ENCODE data around the gene TBL1XR1.
A peak's percentile ranks its signal among the peaks of the same experiment; 100 is the strongest.

Gene TBL1XR1

GRCh38 chr3:177106594-177106993 is 90.7 kb downstream of the TBL1XR1 start:
- no peak for DNase-seq

DNA sequence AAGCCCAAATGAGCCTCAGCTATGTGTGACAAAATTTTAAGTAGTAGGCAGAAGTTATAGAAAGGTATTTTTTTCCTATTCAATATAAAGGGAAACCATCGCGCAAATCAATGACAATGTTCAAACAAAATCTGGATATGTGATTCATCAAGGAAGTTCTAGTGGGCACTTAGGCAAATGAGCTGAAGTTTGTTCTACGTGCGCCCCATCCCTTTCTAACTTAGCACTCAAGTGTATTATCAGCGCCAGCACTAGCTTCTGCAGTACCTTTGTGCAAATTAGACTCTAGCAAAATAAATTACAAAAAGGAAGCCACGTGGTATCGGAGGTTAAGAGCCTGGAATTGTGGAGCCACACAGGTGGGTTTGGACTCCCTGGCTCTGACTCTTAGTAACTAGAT is 91.1 kb downstream of the TBL1XR1 start:
- DNase-seq, result no peak

DNA sequence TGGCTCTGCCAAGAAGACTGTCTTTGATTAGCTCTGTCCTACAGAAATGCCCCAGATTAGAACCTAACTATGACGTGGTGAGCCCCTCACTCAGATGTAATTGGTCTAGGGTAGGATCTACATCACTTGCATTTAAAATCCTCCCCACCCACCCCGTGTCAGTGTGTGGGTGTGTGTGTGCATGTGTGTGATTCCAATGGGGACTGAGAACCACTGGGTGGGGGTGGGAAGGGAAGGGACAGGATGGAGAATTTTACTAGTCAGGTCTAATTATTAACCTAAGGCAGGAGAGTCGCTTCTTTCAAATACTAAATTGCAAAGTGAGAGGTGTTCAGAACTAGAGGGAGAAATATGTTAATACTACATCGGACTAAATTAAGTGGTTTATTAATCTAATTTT is 91.7 kb downstream of the TBL1XR1 start:
- DNase-seq, result no peak

- DNase-seq, result no peak
Observed at GRCh38 chr3:177104299-177104992, 92.8 kb downstream of the TBL1XR1 start.

- peak; percentile 47 for DNase-seq
Observed at GRCh38 chr3:177102553-177102952, 94.7 kb downstream of the TBL1XR1 start.

GRCh38 chr3:177098551-177098950 is 98.7 kb downstream of the TBL1XR1 start:
- no peak for DNase-seq

- DNase-seq, result no peak
Observed at GRCh38 chr3:177096615-177097014, 100.7 kb downstream of the TBL1XR1 start.

DNA sequence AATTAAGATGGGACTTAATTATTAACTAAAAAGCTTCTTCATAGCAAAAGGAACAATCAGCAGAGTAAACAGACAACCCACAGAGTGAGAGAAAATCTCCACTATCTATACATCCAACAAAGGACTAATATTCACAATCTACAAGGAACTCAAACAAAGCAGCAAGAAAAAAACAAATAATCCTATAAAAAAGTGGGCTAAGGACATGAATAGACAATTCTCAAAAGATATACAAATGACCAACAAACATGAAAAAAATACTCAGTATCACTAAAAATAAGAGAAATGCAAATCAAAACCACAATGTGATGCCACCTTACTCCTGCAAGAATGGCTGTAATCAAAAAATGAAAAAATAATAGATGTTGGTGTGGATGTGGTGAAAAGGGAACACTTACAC is 103.3 kb downstream of the TBL1XR1 start:
- DNase-seq, result no peak

DNA sequence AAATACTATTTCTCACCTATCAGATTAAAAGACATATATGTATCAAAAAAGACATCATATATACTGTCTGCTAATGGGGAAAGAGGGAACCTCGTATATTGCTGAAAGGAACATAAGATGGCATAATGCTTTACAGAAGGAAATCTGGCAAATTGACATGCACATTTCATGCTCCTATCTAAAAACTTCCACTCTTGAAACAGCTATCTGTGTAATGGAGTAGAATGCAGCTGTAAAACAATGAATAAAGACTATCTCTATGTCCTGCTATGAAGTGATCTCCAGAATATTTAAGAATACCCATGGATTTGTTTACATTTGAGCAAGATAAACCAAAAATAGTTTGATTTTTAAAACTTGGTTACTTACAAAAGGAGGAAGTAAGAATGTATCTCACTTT is 107.4 kb downstream of the TBL1XR1 start:
- DNase-seq, result no peak

- no peak for DNase-seq
Observed at GRCh38 chr3:177089110-177089509, 108.2 kb downstream of the TBL1XR1 start.

- DNase-seq, result no peak
Observed at GRCh38 chr3:177085794-177086193, 111.5 kb downstream of the TBL1XR1 start.

GRCh38 chr3:177084616-177085015 is 112.7 kb downstream of the TBL1XR1 start:
- DNase-seq, result no peak

GRCh38 chr3:177080122-177080521 is 117.2 kb downstream of the TBL1XR1 start:
- no peak for DNase-seq

DNA sequence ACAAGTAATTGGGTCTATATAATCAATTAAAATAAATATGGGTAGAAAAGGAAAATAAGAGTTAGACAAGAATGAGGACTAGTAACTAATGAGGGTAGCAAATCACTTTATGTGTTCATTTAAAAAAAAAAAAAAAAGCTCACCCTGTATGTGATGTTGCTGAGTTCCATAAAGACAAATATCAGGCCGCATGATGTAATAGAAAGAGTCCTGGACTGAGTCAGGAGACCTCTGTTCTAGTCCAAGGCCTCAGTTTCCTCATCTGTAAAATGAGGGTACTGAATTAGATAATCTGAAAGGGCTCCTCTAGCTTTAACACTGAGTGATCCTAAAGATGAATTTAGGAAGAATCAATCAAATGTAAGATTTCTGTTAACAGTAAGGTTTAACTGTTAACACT is 117.6 kb downstream of the TBL1XR1 start:
- DNase-seq, result no peak

DNA sequence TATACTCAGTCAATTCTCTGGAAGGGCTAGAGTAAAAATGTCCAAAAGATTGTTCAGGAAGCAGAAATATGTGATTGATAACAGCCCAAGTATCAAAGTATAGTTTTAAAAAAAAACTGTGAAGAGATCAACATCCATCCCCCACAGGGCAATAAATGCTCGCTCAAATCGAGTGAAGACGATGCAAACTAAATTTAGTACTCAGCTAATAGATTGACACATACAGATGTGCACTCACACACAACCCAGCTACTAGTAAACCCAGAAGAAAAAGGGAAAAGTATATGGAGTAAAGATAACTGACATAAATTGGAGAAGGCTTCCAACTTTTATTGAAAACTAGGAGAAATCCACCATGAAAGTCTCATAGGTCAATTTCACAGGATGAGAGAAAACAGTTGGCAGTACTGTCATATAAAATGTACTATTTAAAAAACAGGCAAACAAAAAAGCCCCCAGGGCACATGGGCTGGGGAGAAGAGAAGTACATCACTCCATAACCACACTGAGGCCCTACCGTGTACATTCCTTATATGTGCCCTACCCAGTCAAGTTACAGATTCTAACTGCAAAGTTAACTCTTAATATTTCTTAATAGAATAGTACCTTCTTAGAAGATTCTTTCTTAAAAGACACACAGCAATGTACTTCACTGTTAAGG is 125.7 kb downstream of the TBL1XR1 start:
- no peak for DNase-seq

GRCh38 chr3:177069514-177070329 is 127.6 kb downstream of the TBL1XR1 start:
- DNase-seq, result no peak

DNA sequence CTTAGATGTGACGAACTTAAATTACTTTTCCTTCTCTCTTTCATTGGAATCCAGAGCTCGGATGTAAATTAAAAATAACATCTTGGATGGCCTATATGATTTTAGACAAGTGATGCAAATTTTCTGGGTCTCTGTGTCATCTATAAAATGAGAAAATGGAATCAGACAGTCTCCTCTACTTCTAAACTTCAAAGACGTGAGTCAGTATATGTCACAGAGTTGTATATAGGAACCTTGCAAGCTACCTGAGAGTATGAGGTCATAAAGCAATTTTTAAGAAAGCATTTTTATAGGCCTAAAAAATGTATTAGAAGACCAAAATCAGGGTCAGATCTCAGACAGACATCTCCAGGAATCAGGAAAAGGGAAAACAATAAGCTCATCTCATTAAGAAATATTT is 128.3 kb downstream of the TBL1XR1 start:
- no peak for DNase-seq

DNA sequence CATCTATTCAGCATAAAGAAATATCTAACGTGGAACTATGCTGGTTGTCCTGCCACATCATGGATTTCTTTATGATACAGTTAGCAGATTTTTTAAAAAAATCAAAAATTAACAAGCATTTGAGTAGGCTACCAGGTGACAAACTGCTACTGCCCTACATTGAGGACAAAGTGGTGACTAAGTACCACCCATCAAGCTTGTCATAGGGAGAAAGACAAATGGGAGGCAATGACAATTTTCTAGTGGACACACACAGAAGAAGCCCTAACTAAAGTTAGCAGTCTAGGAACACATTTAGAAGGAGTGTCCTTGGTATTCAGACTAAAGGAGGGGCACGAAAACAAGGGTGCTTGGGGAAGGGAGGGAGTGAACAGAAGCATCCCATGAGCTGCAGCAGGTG is 131.2 kb downstream of the TBL1XR1 start:
- DNase-seq, result no peak

DNA sequence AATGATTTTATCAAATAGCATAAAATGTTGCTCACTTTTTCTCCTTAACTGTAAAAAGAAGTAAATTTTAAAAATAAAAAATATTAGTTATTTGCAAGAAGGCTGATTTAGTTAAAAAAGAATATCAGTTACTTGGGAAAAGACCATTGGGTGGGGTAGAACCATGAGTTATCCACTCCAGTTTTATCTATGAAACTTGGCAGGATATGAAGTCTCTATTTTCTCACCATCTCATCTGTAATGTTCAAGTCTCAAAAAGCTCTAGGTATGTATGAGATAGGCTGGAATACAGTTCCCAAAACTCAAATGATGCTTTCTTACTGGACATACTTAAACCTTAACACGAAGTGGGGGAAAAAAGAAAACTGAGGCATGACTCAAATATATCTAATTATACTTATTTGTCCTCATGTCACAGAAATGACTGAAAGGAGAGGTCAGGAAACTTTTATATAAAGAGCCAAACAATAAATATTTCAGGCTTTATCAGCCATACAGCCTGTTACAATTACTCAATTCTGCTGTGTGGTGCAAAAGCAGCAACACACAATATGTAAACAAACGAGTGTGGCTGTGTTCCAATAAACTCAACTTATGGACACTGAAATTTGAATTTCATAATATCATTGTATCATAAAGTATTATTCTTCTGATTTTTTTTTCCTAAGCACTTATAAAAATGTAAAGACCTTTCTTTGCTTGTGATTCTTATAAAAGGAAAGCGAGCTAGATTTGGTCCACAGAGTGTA is 131.8 kb downstream of the TBL1XR1 start:
- DNase-seq, result no peak

DNA sequence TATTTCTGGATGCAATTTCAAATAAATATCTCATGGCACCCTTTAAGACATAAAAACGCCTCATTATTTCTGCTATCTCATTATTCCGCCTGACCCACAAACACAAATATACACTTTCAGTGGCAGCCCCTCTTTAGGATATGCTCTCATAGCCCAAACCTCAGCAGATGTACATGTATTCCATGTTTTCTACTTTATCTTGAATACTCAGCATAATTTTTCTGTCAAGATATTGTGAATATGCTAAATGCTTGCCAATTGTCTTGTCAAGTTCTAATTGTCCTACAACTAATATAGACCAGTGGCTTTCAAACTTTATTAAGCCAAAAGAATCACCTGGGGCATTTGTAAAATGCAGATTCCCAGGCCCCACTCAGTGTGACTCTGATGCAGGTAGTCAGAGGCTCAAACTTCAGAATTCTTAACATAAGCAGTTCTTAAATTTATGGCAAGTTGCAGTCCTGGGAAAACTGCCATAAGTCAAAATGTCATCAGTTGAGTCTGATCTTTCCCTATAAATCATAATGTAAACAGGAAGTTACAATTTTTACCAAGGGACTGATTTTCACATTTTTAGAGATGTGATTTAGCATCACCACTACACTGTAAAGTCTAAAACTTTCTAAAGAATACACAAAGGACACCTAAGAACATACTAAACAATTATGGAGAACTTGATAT is 135.1 kb downstream of the TBL1XR1 start:
- DNase-seq, result peak; percentile 46

DNA sequence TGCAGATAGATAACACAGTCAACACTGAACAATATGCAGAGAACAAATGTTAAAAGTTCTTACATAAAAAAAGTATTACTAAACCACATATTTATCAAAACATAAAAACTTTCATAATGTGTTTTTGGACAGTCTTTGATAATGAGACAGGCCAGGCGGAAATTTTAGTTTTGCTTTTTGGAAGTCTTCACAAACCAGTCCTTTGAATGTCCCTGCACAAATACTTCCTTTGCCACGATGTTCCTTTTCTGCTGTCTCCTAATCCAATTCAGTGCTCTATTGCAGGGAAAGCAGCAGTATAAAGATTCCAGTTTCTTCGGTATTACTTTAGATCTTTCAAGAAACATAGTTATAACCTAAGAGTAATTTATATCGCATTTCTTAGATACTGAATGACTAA is 135.9 kb downstream of the TBL1XR1 start:
- DNase-seq, result no peak

DNA sequence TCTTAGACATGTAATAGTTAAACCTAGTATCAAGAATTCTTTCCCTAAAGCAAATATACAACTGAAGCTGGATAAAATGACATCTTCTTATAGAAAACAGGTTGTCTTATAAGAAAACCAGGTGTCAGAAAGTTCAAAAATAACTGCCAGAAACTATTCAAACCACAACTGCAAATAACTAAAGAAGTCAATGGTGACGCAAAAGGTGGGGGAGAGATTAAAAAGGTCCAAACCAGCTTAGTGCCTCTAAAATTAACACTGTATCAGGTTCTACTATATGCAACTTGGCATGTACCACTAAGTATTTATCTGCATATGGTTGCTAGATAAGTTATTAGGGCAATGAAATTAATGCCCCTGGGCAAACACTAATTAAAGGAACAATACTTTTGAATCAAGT is 136.8 kb downstream of the TBL1XR1 start:
- no peak for DNase-seq
